Adrenal gland (tissue), 5 donors: ENCODE measurements around the gene MAGI2.

Experiments used
- POLR2A ChIP-seq, 2 donors: fragments of 450-650 bp; IDR thresholded peaks; one replicate each; pipeline ENCODE4 v1.6.1; 2017; ENCODE audit warnings: antibody characterized with exemption in 2 of 2, mild to moderate bottlenecking in 2 of 2, moderate library complexity in 1 of 2
- TF ChIP-seq, protein P1 (sequence below), 6 experiments: fragments of 450-650 bp in 4 of 6; fragments of 200-600 bp in 2 of 6; sonication (generic) in 1 of 6; IDR thresholded peaks; 1 replicate in 5 of 6; 2 replicates in 1 of 6; pipeline versions ENCODE4 v1.5.1 to v1.8.0; 2016 to 2021; ENCODE audit warnings: antibody characterized with exemption in 6 of 6, mild to moderate bottlenecking in 2 of 6, moderate library complexity in 1 of 6
- donor health status: DM: no; HTN: no; CAD: no.

DNA sequence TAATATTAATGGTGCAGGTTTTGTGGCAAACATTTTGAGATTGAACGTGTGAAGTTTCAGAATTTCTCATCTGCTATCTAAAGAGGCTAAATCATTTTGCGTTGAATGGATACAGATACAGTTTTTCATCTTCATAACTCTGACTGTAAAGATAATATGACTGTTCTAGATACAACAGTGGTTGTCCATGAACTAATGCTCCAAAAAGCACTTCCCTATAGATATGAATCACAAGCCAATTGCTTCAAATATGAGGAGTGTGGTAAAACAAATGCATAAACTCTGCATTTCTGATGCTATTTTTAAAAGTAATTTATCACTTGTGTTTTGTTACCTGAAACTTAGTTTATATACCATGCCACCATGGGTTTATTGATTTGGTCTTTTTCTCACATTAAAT is 750.1 kb downstream of the MAGI2 start:
- no peak for TF ChIP-seq POLR2A (IDR thresholded peaks at IDR 0.05)
- TF ChIP-seq, protein P1, sequence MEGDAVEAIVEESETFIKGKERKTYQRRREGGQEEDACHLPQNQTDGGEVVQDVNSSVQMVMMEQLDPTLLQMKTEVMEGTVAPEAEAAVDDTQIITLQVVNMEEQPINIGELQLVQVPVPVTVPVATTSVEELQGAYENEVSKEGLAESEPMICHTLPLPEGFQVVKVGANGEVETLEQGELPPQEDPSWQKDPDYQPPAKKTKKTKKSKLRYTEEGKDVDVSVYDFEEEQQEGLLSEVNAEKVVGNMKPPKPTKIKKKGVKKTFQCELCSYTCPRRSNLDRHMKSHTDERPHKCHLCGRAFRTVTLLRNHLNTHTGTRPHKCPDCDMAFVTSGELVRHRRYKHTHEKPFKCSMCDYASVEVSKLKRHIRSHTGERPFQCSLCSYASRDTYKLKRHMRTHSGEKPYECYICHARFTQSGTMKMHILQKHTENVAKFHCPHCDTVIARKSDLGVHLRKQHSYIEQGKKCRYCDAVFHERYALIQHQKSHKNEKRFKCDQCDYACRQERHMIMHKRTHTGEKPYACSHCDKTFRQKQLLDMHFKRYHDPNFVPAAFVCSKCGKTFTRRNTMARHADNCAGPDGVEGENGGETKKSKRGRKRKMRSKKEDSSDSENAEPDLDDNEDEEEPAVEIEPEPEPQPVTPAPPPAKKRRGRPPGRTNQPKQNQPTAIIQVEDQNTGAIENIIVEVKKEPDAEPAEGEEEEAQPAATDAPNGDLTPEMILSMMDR (IDR thresholded peaks at IDR 0.05) = no peak
